NCI-H1092 (cell line): ENCODE measurements around the gene EZR.

ENCODE experiments used
- DNase-seq: peaks from one replicate; lab custom pipeline; 2025; lab: John Stamatoyannopoulos, UW

Gene EZR

DNA sequence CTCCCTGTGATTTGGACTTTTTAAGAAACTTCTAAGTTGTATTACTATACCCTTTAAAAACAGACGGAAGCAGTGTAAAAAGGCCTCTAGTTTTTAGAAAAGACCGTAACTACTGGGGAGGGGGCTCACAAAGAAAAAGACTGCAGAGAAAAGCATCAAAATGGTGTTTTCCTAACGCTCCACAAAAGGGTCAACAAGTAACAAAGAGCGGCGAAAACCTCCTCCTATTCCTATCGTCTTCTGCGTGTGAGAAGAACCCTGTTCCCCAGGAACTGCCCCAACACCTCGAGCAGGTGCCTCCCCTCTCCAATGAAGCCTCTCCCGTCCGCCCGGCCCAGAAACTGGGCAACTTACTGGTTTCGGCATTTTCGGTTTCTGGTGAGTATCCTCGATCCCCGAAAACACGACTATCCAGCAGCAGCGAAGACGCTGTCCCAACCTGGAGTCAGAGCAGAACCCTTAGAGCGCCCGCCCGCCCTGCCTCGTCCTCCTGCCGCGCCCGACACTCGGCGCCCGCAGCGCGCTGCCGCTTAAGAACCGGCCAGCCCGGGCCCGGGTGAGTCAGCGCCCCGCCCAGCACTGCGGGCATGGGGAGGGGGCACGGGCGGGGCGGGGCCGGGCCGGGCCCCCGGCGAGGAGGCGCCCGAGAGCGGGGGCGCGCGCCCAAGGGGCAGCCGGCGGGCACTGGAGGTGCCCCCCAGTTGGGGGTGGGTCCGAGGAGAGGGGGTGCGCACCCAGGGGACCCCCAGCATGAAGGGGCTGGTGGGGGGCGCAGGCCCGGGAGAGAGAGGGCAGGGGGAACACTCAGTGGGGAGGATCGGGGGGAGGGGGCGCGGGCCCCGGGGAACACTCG is 1.2 kb downstream of the EZR start:
- DNase-seq: peak; percentile 66

DNA sequence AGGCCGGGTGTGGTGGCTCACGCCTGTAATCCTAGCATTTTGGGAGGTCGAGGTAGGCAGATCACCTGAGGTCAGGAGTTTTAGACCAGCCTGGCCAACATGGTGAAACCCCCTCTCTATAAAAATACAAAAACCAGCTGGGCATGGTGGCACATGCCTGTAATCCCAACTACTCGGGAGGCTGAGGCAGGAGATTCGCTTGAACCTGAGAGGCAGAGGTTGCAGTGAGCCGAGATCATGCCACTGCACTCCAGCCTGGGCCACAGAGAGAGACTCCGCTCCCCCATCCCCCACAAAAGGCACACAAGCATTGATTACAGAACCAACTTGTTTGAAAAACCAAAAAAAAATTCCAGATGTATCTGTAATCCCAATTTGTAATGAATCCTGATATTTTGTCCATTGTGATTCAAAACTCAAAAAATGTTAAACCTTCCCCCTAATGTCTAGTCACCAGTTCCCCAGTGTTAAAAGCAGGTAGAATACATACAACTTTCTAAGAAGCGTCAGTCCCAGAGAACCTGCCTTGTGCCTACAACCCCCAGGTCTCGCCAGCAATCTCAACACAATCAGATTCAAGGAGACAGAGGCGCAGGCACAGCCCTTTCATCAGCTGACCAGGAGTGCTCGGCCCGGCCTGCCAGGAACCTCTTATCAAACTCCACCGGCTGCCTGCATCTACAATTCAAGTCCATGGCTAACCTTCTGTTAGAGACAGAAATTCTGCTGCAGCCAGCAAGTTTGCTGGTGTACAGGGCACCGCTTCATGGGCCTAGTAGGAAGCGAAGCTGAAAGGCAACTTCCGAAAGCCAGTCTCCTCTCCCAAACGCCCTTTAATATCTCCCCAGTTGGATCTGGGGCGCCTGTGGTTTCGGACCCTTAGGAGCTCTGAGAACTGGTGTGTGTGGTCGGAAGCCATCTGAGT is 2.1 kb downstream of the EZR start:
- DNase-seq: peak; percentile 20

DNA sequence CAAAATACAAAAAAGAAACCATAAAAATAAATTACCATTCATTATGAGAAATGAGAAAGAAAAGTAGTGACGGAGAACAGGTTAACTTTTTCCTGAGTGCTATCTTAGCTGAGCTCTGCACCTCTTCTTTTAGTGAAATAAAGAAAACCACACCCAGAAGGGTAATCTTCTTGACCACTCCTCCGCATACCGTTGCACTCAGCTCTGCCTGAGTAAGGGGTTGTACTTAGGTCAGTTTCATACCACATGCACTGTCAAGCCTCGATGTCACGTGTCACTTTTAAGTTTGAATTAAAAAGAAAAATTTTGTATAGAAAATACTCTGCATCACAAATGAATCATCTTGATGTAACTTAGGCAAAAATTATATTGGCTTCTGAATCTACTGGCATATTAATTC is 2.8 kb downstream of the EZR start:
- DNase-seq: no peak

DNA sequence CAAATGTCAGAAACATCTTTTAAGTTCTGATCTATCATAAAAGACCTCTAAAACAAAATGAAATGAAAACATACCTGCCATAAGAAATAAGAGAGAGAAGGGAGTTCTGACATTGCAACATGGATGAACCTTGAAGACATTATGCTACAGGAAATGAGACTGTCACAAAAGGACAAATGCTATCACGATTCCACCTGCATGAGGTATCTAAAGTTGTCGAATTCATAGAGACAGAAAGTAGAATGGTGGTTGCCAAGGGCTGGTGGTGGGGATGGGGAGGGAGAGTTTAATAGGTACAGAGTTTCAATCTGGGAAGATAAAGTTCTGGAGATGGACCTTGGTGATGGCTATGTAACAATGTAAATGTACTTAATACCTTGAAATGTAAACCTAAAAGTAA is 3.3 kb downstream of the EZR start:
- no peak for DNase-seq

DNA sequence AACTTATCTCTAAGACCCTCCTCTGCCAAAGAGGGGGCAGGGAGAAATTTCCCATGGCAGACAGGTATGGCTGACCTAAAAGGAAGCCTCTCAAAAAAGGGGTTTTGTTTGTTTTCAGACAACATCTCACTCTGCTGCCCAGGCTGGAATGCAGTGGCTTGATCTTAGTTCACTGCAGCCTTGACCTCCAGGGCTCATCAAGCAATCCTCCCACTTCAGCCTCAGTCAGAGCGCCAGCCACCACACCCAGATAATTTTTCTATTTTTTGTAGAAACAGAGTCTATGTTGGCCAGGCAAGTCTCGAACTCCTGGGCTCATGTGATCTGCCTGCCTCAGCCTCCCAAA is 3.8 kb downstream of the EZR start:
- DNase-seq: no peak

DNA sequence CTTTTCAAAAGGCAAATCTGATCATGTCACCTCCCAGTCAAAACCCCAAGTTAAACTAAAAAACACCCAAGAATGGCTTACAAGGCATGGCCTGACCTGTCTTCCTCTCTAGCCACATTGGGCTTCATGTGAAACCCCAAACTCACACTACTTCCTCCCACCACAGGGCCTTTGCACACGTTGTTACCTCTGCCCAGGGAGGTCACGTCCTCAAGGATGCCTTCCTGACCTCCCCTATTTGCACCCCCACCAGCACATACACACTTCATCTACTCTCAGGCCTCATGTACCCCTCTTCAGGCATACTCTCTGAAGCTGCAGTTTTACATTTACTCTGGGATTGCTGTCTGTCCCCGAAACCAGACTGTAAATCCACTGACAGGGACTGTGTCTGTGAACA is 6.1 kb downstream of the EZR start:
- no peak for DNase-seq

DNA sequence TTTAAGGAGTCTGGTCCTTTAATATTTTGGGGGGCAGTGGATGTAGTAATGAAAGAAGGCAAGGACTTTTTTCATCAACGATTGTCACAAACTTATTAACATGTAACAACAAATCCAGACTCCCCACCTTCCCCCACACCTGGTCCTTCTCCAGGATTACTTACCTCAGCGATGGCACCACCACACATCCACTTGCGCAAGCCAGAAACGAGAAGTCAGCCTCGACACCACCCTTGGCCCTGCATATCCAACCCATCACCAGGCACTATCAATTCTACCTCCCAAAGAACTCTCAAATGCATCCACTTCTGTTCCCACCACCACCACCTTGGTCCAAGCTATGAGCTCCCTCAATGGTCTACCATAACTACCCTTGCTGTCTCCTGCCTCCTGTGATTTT is 6.6 kb downstream of the EZR start:
- DNase-seq: no peak

DNA sequence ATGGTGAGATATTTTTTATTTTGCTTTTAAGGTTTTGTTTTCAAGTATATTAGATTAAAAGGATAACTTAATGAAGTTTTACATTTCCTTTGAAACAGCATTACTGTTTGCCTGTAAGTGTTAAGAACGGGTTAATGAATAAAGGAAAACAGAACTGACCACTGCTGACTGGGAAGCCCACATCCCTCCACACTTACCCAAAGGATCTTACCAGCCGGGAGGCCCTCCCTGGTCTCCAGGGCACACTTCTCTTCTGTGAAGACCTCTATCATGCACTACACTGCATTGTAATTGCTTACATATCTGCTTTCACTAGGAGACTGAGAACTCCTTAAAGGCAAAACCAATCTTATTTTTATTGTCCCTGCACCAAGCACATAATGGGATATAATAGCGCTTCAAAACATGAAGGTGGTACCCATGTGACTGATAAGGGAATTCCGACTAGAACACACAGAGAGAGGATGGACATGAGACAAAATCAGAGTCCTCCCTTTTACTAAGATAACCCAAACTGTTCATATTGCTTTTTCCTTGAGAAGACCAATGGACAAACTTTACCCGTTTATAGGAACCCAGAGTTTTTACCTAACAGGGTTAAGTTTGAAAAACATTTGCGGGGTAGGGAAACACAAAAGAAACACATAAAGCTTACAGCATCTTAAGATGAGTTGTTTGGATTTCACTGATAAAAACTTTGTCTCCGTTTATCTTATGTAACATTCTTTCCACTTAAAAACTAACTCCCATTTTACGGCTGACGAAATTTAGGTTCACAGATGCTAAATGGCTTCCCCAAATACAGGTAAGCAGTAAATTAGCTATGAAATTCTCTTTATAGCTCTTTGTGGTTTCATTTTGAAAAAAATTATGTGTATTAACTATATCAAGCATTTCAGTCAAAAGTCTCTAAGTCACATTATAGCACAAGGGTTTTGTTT is 8.7 kb downstream of the EZR start:
- no peak for DNase-seq

DNA sequence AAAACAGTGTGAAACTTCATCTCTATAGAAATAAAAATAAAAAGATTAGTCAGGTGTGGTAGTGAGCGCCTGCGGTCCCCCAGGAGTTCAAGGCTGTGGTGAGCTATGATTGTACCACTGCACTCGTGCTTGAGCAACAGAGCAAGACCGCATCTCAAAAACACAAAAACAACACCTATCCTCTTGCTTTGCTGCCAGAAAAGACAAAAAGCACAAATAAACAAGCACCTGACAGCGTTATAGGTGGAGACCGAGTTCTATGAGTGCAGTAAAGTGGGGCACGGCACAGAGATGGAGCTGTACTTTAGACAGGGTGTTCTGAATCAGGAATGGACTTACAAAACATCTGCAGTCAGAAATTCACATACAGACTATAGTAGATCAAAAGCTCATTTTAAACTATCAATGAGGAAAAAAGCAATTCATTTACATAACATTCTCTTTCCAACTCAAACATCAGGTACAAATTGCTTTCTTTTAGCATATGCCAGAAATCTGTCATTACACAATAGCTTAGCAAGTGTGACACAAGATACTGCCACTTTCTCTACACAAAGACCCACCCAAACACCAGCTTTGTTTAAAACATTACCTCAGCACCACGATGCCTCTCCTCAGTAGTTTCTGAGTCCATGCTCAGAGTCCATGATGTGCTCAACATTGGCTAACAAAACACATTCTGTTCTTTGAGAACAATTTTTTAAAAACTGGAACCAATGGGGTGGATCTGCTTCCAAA is 10.1 kb downstream of the EZR start:
- no peak for DNase-seq

DNA sequence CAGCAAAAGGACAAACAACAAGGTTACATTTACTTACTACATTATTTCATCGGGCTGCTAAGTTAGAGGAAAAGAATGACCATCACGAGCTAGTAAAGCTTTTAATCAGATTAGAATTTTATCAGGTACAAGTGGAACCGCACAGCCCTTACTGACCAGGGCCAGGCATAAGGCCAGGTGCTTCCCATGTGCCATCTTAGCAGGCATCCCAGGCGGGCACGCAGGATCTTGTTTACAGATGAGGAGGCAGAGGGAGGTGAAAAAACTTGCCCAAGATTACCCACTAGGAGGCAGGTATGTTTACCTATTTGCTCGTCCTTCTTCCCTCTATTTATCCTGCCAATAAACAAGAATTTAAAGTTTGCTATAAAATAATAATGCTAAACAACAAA is 10.7 kb downstream of the EZR start:
- no peak for DNase-seq

DNA sequence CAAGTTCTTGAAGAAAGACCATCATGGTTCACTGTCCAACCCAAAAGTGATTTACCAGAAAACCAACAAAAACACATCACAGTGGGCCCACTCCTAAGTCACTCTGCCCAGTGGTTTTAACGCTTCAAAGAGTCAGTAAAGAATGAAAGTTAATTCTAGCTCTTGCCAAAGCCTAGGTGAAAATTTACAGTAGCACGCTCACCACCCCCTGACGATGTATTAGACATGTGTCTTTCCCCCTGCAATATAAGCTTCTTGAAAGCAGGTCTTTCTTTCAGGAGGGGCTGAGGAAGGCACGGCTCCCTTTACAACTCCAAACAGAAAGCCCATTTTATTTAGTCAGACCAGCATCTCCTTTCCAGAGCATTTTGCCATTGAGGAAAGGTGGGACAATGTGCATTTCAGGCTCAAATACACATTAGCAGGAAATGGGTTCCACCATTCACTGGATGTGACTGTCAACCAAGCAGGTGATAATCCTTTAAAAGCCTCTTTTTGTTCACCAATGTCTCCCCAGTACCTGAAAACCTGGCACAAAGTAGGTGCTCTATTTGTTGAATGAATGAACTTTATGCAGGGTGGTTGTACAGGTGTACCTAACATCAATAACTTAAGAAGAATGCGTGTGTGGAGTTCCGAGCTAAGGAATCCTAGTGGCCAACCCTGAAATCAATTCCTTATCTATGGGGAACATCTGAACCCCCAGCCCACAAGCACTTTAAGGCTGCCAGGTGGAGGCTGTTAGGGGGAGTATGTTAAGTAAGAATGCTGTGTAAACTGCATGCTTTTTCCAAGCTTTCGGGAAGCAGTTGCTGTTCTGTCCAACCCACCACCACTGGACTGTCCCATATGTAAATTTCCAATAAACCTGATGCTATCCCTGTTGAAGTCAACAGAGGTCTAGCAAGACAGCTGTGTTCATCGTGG is 11.4 kb downstream of the EZR start:
- no peak for DNase-seq

DNA sequence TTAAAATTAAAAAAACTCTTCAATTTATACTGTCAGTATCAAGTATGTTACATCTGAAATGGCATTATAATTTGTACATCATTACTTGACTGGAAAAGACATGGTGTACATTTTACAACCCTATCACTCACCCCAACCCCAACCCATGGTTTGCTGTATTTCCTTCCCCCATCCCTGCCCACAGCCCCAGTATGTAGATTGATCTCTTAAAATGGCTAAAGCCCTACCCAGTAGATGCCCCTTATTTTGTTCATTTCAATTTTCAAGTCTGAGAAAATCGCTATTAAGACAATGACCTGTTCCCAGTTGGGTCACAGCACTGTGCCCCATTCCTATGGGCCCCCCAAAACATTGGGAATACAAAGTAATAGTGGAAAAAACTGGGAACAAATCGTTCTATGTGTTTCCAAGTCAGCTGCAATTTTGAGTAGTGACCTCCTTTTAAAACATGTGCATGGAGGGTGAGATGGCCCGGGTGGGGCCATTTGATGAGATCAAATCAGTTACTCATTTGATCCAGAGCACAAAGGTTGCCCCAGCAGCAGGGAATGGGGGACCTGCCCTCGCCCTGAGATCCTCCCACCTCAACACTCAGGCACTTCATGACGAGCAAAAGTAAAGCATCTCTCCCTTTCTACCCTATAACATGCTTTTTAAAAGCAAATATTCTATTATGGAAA is 13.3 kb downstream of the EZR start:
- DNase-seq: no peak

DNA sequence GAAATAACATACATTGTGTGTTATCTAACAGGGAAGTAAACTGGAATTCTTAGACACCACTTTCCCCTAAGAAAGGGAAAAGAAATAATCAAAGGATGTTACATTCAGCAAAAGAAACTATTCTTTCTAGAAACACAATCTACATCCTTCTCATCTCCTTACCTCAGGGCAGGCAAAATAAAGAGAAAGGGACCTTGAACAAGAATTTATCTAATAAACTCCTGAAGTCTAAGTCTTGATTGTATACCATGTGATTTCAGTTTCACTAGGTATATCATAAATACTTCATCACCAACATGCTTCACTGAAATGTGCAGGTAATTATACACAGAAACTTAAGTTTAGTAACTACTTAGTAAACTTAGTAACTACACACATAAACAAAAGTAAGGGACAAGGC is 15.0 kb downstream of the EZR start:
- no peak for DNase-seq

DNA sequence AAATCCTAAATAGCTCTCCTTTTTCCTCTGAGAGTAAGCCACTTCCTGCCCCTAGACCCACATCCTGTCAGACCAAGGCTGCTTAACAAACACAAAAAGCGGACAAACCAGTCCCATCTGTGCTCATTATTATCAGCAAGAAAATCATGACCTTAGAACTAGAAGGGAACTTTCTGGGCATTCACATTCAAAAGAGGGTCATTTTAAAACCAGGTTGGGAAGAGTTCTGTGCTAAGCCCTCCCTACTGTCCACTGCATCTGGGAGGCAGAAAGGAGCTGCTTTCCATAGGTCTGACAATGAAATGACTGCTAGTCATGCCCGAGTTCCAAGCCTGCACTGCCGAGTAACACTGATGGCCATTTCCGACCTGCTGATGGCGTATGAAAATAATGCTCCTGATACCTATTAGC is 15.4 kb downstream of the EZR start:
- no peak for DNase-seq

DNA sequence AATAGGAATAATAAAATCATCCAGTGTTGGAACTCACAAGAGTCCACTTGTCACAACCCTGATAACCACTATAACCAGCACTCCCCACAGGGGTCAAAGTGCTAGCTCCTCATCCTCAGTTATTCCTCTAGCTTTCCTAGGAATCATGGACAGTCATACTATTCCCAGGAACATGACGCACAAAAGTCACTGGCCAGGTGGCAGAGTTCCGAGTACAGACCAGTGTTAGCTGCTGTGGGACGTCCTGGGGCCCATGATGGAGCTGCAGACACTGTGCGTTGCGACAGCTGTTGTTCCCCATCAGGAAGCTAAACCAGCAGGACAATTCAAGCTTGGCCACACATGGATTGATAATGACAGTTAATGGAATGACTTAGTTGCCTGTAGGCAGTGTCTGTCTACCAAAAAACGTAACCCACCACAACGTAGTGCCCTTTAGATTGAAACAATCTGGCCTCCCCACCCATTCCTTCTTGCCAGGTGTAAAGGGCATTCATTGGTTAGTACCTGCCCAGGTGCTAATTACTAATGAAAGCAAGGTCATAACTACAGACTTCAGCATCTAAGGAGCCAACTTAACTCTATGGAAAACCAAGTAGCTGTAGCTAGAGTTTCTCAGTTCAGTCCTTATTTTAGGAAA is 17.4 kb downstream of the EZR start:
- no peak for DNase-seq

DNA sequence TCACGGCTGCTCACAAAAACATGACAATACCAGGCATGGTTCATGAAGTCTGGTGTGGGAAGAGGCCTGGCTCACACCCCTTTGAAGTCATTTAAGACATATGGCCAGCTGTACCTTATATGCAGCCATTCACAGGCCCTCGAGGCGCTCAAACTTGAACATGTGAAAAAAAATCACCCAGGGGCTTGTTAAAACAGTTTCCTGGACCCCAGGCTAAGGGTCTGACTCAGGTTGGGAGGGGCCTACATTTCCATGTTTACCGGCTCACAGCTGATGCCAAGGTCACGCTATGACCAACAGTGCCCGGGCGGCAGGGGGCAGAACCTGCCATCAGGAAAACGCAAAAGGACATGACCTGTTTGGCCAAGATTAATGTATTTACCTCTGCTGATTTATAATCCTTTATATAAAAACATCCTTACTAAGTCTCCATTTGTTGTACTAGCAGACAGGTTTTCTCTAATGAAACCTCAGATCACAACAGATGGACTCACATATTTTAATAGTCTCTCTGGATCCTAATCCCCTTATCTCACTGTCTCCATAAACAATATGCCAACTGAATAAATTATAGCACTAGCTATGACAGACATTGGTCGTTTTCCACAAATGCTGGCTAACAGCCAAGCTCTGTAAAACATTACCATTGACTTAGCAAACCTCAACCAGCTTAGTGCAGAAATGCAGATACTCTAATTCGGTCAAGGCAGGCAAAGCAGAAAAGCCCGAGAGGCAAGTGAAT is 19.9 kb downstream of the EZR start:
- peak; percentile 69 for DNase-seq

DNA sequence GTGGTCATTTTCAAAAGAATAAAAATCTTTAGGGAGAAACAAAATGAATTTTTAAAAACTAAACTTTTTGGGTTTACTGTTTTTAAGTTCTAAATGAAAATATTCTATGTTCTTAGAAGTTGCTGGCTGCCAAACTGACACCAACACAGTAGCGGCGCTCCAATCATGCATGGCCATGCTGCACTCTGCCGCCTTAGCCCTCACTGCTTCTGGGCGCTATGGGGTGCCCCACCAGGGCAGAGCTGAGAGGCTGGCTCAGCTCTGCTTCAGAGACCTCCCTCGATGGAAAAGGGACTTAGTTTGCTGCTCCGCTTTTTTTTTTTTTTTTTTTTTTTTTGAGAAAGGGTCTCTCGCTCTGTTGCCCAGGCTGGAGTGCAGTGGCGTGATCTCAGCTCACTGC is 20.9 kb downstream of the EZR start:
- no peak for DNase-seq
